GM12878 (cell line): ENCODE measurements around the gene GTPBP6. TPM values are rescaled to one million over a fixed set of nuclear protein-coding genes. Genes with fewer than 3 reads are reported as not detected.
A peak's percentile ranks its signal among the peaks of the same experiment; 100 is the strongest.

Source experiments
- BACH1 ChIP-seq: fragments of 450-650 bp; IDR thresholded peaks from 2 replicates; pipeline ENCODE4 v1.6.1; 2017; ENCODE audit warnings: mild to moderate bottlenecking, borderline replicate concordance
- BCL11A ChIP-seq: IDR thresholded peaks from 2 replicates; pipeline ENCODE4 v1.6.1; 2011; ENCODE audit warnings: low read depth, low read length
- CBFB ChIP-seq: IDR thresholded peaks from 2 replicates; pipeline ENCODE4 v1.6.1; 2016; ENCODE audit warnings: antibody characterized with exemption, low read depth
- CEBPB ChIP-seq, 2 experiments: fragments of 150-350 bp in 1 of 2; IDR thresholded peaks; 2 replicates each; pipeline ENCODE4 v1.6.1; 2012 to 2014; ENCODE audit warnings: low read depth in 2 of 2, low read length in 2 of 2, borderline replicate concordance in 1 of 2, inconsistent platforms in 1 of 2
- CHD2 ChIP-seq: IDR thresholded peaks from 2 replicates; pipeline ENCODE4 v1.6.1; 2011; ENCODE audit warnings: low read depth, low read length, improper control_type of control experiment, borderline replicate concordance
- CTCF ChIP-seq, 3 experiments: IDR thresholded peaks in 2 of 3; conservative IDR thresholded peaks in 1 of 3; 2 replicates each; pipeline ENCODE4 v1.5.1; 2011; ENCODE audit warnings: low read depth in 3 of 3, low read length in 3 of 3, mild to moderate bottlenecking in 3 of 3, control low read depth in 2 of 3, moderate library complexity in 2 of 3, inconsistent platforms in 1 of 3, mixed read lengths in 1 of 3; ENCODE audit not compliant: control insufficient read depth in 2 of 3, insufficient read depth in 1 of 3; ENCODE audit errors: extremely low read depth in 1 of 3
- EED ChIP-seq: sonication (generic); IDR thresholded peaks from 2 replicates; pipeline ENCODE4 v1.6.1; 2016; ENCODE audit warnings: antibody characterized with exemption, low read depth
- ELK1 ChIP-seq: IDR thresholded peaks from 2 replicates; pipeline ENCODE4 v1.6.1; 2012; ENCODE audit warnings: low read depth, low read length, improper control_type of control experiment
- FOS ChIP-seq: IDR thresholded peaks from 3 replicates; pipeline ENCODE4 v1.6.1; 2011; ENCODE audit warnings: borderline replicate concordance; ENCODE audit not compliant: insufficient read length; ENCODE audit errors: extremely low read depth
- HDAC2 ChIP-seq: fragments of 200-600 bp; sonication (generic); IDR thresholded peaks from 2 replicates; pipeline ENCODE4 v1.6.1; 2017
- IKZF2 ChIP-seq, 2 experiments: fragments of 450-650 bp; IDR thresholded peaks; 2 replicates each; pipeline ENCODE4 v1.6.1; 2017; ENCODE audit warnings: mild to moderate bottlenecking in 2 of 2, moderate library complexity in 2 of 2
- KLF5 ChIP-seq: fragments of 450-650 bp; IDR thresholded peaks from 2 replicates; pipeline ENCODE4 v1.6.1; 2014; ENCODE audit warnings: mild to moderate bottlenecking; ENCODE audit not compliant: partially characterized antibody
- MEF2B ChIP-seq: fragments of 450-650 bp; IDR thresholded peaks from 2 replicates; pipeline ENCODE4 v1.6.1; 2018; ENCODE audit warnings: mild to moderate bottlenecking, moderate library complexity; ENCODE audit not compliant: partially characterized antibody, poor library complexity, severe bottlenecking
- NBN ChIP-seq: fragments of 450-650 bp; IDR thresholded peaks from 2 replicates; pipeline ENCODE4 v1.6.1; 2016
- NR2F1 ChIP-seq: fragments of 450-650 bp; conservative IDR thresholded peaks from 2 replicates; pipeline ENCODE4 v1.6.1; 2017; ENCODE audit warnings: mild to moderate bottlenecking
- NRF1 ChIP-seq: conservative IDR thresholded peaks from 2 replicates; pipeline ENCODE4 v1.6.1; 2011; ENCODE audit warnings: mild to moderate bottlenecking, low read depth, low read length, improper control_type of control experiment
- RCOR1 ChIP-seq: conservative IDR thresholded peaks from 2 replicates; pipeline ENCODE4 v1.6.1; 2012; ENCODE audit warnings: low read depth, low read length, improper control_type of control experiment
- SREBF1 ChIP-seq: IDR thresholded peaks from 2 replicates; pipeline ENCODE4 v1.6.1; 2012; ENCODE audit warnings: mild to moderate bottlenecking, low read length
- TCF7 ChIP-seq: IDR thresholded peaks from 2 replicates; pipeline ENCODE4 v1.6.1; 2014; ENCODE audit warnings: antibody characterized with exemption, borderline replicate concordance
- ZBTB11 ChIP-seq: fragments of 450-650 bp; formaldehyde crosslinking; IDR thresholded peaks from 2 replicates; pipeline ENCODE4 v1.5.0; 2022; ENCODE audit warnings: mild to moderate bottlenecking, missing genetic modification characterization
- ZNF687 ChIP-seq: fragments of 450-650 bp; IDR thresholded peaks from 2 replicates; pipeline ENCODE4 v1.6.1; 2017; ENCODE audit warnings: mild to moderate bottlenecking, moderate library complexity
- polyA plus RNA-seq, 11 experiments: library from polyadenylated mRNA; depleted of rRNA in 4 of 11; unstranded in 6 of 11; stranded (reverse) in 5 of 11; fragments of >200 nt; fragmentation: Nextera tagmentation in 4 of 11; fragmentation: Illumina TruSeq in 1 of 11; extraction: Ambion mirVana in 4 of 11; extraction: Trizol in 1 of 11; gene quantifications; 1 replicate in 1 of 11; 2 replicates in 10 of 11; pipeline versions ENCODE4 v1.2.1 to v1.2.3, GENCODE V29; 2011 to 2016; ENCODE audit warnings: inconsistent platforms in 2 of 11, missing spikeins in 2 of 11, low read depth in 1 of 11
- total RNA-seq, 4 experiments: library from RNA; depleted of rRNA in 3 of 4; stranded (reverse); fragments of >200 nt in 3 of 4; fragmentation: Illumina TruSeq in 1 of 4; extraction: Trizol in 1 of 4; gene quantifications; 2 replicates each; pipeline versions ENCODE4 v1.2.1 to v1.2.3, GENCODE V29; 2013 to 2021

Gene GTPBP6
- total and polyA plus RNA-seq, 10 of the 15 experiments (the other 5 are each of a cell fraction or from before 2014, with no cell fraction given), result 0.31 to 71.0 (median 21.1) TPM

DNA sequence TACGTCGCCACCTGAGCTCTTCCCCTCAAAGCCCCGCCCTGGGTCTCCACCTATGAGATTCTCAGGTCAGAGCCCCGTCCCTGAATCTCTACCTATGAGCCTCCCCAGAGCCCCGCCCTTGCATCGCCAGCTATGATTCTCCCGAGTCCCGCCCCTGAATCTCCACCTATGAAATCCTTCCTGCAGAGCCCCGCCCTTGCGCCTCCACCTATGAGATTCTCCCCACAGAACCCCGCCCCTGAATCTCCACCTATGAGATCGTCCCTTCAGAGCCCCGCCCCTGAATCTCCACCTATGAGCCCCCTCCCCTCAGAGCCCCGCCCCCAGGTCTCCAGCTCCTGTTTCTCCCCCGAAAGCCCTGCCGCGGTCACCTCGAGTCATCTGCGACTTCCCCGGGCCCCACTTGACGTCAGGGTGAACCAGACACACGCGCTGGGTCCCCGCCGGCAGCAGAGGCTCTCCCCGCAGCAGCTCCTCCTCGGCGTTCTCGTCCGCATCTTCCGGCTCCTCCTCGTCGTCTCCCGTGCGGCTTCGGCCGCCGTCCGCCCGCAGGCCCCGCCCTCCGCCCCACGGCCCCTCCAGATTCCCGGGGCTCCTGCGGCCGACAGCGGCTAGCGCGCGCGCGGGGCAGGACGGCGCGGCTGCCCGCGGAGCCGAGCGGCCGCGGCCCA is 393 bp downstream of the GTPBP6 start (continued):
- TF ChIP-seq ZBTB11 (CRISPR knock-in tag), result no peak
- TF ChIP-seq NBN, result no peak
- peak; percentile 58 for TF ChIP-seq ZNF687
- no peak for TF ChIP-seq ELK1
- no peak for TF ChIP-seq EED
- TF ChIP-seq BCL11A, result no peak
- TF ChIP-seq CEBPB (IDR thresholded peaks at IDR 0.05; ENCODE audit: borderline replicate concordance in 1 of 2, low read depth in 2 of 2, low read length in 2 of 2), result no peak
- TF ChIP-seq SREBF1, result no peak
- peak; percentile 40 for TF ChIP-seq KLF5
- TF ChIP-seq CHD2, result peak; percentile 84; the same call in 1 of the 2 replicates
- TF ChIP-seq FOS, result peak; percentile 77
- no peak for TF ChIP-seq HDAC2
- TF ChIP-seq NR2F1, result no peak; the same call in 1 of the 2 replicates
- 0 out of 2 replicates have a peak, but pooled peaks have one; percentile 46 for TF ChIP-seq CBFB
- TF ChIP-seq NRF1, result no peak
- no peak for TF ChIP-seq IKZF2 (IDR thresholded peaks at IDR 0.05)
- TF ChIP-seq TCF7, result no peak
- TF ChIP-seq MEF2B, result no peak
- TF ChIP-seq RCOR1, result no peak
- TF ChIP-seq BACH1, result peak; percentile 92; the same call in 1 of the 2 replicates
- TF ChIP-seq CTCF (IDR thresholded peaks at IDR 0.05 in 2 of 3, conservative IDR thresholded peaks at IDR 0.05 in 1 of 3; ENCODE audit: control insufficient read depth in 2 of 3, extremely low read depth in 1 of 3, insufficient read depth in 1 of 3, low read depth in 3 of 3, low read length in 3 of 3), result no peak
